ENCODE data around the gene PDLIM3.

The PDLIM3 gene

GRCh38 chr4:185481401-185481800 lies 53.9 kb downstream of the PDLIM3 start:
- Mint-ChIP-seq H3K4me1 (ENCODE audit: low read depth) (no peaks in the 10 kb centered on the region), H3K36me3 (ENCODE audit: low read depth) (no peaks in the 10 kb centered on the region), H3K27me3 (ENCODE audit: low read depth) (peaks cover 64% of the 10 kb centered on the region), H3K9me3 (peaks cover 4% of the 10 kb centered on the region), H3K4me3 (no peak overlapping the region), H3K27ac (no peak overlapping the region)

- Mint-ChIP-seq H3K27me3 (ENCODE audit: low read depth) (peaks cover 57% of the 10 kb centered on the region), H3K36me3 (ENCODE audit: low read depth) (no peaks in the 10 kb centered on the region), H3K27ac (no peak overlapping the region), H3K4me3 (no peak overlapping the region), H3K4me1 (ENCODE audit: low read depth) (no peaks in the 10 kb centered on the region), H3K9me3 (no peaks in the 10 kb centered on the region)
These were observed 55.1 kb downstream of the PDLIM3 start for GRCh38 chr4:185480016-185480732.

DNA sequence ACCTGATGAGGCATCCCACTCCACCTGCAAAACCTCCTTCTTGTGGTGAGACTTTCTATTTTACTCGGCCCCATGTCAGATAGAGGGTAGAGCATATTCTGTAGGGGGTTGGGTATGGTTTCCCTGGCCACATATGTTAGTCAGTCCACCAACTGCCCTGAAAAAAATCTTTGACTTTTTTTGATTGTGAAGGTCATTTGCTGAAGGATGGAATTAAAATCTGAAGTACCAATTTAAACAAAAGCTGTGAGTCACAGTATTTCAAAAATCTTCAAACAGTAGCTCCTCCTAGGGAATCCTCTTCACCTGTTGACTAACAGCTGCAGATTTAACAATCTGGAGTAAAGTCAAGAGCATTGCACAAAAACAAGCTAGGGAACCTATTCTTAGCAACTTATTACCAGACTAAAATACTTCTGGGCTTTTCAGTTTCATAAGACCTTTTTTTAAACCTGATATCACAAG lies 55.8 kb downstream of the PDLIM3 start:
- H3K4me1 Mint-ChIP-seq (ENCODE audit: low read depth) = no peaks in the 10 kb centered on the region
- H3K9me3 Mint-ChIP-seq = no peaks in the 10 kb centered on the region
- no peak overlapping the region for H3K4me3 Mint-ChIP-seq
- H3K27ac Mint-ChIP-seq = no peak overlapping the region
- H3K36me3 Mint-ChIP-seq (ENCODE audit: low read depth) = no peaks in the 10 kb centered on the region
- H3K27me3 Mint-ChIP-seq (ENCODE audit: low read depth) = peaks cover 51% of the 10 kb centered on the region

DNA sequence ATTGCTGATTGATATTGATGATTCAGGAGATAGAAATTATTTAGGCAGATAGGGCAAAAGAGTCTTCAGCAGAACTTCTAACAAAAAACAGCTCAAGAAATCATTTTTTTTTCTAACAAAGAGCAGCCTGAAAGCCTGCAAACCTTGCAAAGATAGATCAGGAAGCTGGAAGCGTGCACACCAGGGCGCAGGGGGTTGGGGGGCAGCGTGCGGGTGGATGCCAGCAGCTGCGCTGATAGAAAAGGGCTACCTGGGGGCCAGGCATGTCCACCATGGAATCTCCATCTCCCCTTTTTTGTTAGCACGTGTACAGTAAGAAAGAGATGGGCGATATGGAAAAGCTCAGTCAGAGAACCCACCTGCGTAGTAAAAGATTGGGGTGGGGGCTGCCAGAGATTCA lies 62.1 kb downstream of the PDLIM3 start:
- Mint-ChIP-seq H3K36me3 (ENCODE audit: low read depth) (no peaks in the 10 kb centered on the region), H3K27me3 (ENCODE audit: low read depth) (peaks cover 59% of the 10 kb centered on the region), H3K4me3 (no peak overlapping the region), H3K4me1 (ENCODE audit: low read depth) (peaks cover 10% of the 10 kb centered on the region), H3K27ac (no peak overlapping the region), H3K9me3 (no peaks in the 10 kb centered on the region)

GRCh38 chr4:185472103-185472542 lies 63.2 kb downstream of the PDLIM3 start:
- H3K27ac Mint-ChIP-seq = no peak overlapping the region
- peaks cover 10% of the 10 kb centered on the region for H3K4me1 Mint-ChIP-seq (ENCODE audit: low read depth)
- peak overlapping the region; percentile 92 for H3K4me3 Mint-ChIP-seq
- no peaks in the 10 kb centered on the region for H3K9me3 Mint-ChIP-seq
- no peaks in the 10 kb centered on the region for H3K36me3 Mint-ChIP-seq (ENCODE audit: low read depth)
- H3K27me3 Mint-ChIP-seq (ENCODE audit: low read depth) = peaks cover 59% of the 10 kb centered on the region

DNA sequence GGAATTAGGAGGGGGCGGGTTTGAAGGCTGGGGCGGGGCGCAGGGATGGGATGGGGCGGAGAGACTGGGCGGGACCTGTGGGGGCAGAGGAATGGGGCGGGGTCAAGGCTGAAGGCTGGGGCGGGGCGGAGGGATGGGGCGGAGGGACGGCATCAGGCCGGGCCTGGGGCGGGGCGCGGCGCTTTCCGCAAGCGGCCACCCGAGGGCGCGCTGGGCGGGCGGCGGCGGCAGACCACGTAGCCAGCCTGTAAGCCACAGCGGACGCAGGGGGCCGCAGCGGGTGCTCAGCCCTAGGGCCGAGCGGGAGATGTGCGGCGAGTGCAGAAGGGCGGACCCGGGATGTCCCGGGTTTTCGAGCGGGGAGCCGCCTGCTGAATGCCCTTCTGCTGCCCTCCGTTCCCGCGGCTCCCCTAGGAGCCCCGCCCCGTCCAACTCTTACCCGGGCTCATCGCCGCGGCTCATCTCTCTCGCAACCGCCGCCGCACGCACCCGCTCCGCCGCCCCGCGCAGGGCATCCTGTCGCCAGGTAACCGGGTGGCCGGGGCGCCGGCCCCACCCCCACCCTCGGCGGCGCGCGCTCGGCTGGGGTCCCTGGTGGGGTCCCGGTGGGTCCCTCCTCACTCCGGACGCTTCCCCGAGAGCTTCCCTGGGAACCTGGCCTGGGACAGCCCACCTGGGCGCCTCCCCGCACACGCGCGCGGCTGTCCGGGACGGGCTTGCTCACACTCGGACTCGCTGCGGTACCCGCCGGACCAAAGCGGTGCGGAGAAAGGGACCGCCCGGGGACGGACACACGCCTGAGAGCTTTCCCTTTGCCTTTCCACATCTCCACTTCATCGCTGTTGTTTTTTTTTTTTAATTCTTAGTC lies 63.8 kb downstream of the PDLIM3 start, which contains the start of gene CCDC110:
Gene CCDC110, minus strand, starts transcription at position 499 of the 868 bp plus-strand sequence. Its CDS starts 50 bp downstream, at position 449.
- H3K4me1 Mint-ChIP-seq (ENCODE audit: low read depth) = peaks cover 10% of the 10 kb centered on the region
- no peak within 1 kb of the TSS for H3K27ac Mint-ChIP-seq
- H3K27me3 Mint-ChIP-seq (ENCODE audit: low read depth) = peaks cover 60% of the 10 kb centered on the region
- H3K36me3 Mint-ChIP-seq (ENCODE audit: low read depth) = no peaks in the 10 kb centered on the region
- no peaks in the 10 kb centered on the region for H3K9me3 Mint-ChIP-seq
- H3K4me3 Mint-ChIP-seq = peak within 1 kb of the TSS; percentile 92

DNA sequence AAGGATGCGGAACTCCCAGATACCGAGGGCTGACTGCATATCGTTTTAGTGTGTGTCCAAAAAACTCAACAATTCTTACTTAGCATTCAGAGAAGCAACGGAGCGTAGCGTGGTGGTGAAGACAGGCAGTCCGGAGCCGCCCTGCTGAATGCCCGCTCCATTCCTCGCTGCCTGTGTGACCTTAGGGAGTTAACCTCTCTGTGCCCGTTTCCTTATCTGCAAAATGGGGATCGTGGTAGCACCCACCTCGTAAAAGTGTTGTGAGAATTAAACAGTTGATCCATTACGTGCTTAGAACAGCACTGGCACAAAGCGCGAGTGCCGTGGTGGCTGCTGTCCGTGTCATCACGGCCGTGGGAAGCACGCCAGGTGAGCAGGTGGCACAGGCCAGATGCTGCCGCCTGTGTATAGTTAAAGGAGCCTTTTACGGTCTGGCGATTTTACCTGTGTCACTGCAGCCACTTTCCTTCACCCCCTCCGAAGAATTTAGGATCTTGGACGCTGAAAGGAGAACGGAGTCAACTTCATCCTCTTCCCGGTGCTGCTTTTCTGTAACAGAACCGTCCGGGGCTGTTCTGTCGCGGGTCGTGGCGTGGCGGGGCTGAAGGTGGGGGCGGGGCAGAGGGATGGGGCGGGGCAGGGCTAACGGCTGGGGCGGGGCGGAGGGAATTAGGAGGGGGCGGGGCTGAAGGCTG lies 64.7 kb downstream of the PDLIM3 start:
- Mint-ChIP-seq H3K27me3 (ENCODE audit: low read depth) (peaks cover 67% of the 10 kb centered on the region), H3K4me1 (ENCODE audit: low read depth) (peaks cover 10% of the 10 kb centered on the region), H3K27ac (no peak overlapping the region), H3K36me3 (ENCODE audit: low read depth) (no peaks in the 10 kb centered on the region), H3K4me3 (peak overlapping the region; percentile 73), H3K9me3 (no peaks in the 10 kb centered on the region)

DNA sequence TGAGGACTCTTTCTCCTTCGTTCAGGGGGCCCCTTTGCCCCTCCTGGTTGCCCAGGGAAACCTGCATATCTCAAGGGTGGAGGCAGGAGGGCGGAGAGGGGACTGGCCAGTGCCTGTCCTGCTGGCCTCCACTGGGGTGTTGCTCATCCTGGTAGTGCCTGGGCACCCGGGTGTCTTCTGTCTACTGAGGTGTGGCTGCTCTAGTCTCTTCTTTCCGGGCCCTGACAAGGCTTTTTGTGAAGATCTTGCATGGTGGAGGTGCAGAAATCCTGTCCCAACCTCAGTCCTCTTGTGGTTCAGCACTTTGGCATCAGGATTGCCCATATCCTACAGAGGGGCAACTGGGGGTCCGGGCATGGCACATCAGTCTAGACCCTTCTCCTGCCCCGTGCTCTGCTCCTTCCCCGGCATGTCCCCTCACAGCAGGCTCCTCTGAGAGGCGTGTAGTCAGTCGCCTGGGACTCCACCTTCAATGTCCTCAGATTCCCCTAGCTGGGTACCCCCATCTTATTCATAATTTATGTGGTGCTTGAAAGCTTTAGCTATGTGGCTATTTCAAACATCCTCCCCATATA lies 65.6 kb downstream of the PDLIM3 start:
- Mint-ChIP-seq H3K36me3 (ENCODE audit: low read depth) (no peaks in the 10 kb centered on the region), H3K4me1 (ENCODE audit: low read depth) (peaks cover 10% of the 10 kb centered on the region), H3K9me3 (no peaks in the 10 kb centered on the region), H3K4me3 (no peak overlapping the region), H3K27me3 (ENCODE audit: low read depth) (peaks cover 76% of the 10 kb centered on the region), H3K27ac (no peak overlapping the region)

DNA sequence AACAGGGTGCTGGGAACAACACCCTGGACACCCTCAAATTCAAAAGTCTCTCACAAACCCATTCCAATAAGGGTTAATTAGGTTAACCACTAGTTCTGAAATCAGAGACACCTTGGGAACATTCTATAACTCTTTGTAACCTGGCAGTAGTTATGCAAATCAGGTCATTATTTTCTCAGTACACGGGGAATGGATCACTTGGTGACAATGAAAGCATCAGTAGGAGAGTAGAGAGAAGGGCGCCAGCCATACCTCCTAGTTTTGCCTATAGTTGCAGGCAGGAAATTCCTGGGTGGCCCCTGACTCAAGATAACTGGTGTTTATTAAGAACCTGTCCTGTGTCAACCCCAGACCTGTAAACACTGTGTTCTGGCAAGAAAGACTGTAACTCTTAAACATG lies 66.3 kb downstream of the PDLIM3 start:
- H3K27ac Mint-ChIP-seq = no peak overlapping the region
- H3K4me3 Mint-ChIP-seq = no peak overlapping the region
- H3K9me3 Mint-ChIP-seq = no peaks in the 10 kb centered on the region
- peaks cover 10% of the 10 kb centered on the region for H3K4me1 Mint-ChIP-seq (ENCODE audit: low read depth)
- no peaks in the 10 kb centered on the region for H3K36me3 Mint-ChIP-seq (ENCODE audit: low read depth)
- H3K27me3 Mint-ChIP-seq (ENCODE audit: low read depth) = peaks cover 76% of the 10 kb centered on the region

DNA sequence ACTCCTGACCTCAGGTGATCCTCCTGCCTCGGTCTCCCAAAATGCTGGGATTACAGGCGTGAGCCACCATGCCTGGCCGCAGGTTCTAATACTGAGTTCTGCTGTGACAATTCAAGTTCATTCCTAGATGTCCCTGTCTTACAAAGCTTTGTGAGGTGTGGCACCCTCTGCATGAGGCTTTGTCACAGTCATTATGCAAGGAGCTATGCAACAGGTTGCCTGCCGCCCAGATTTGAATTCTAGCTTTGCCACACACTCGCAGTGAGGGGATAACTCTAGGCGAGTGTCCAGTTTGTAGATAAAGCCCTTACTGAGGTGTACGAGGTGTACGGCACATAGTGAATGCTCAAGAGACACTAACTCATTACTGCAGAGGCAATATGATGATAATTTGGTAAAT lies 67.3 kb downstream of the PDLIM3 start:
- Mint-ChIP-seq H3K4me1 (ENCODE audit: low read depth) (peaks cover 10% of the 10 kb centered on the region), H3K27me3 (ENCODE audit: low read depth) (peaks cover 68% of the 10 kb centered on the region), H3K36me3 (ENCODE audit: low read depth) (no peaks in the 10 kb centered on the region), H3K27ac (no peak overlapping the region), H3K9me3 (no peaks in the 10 kb centered on the region), H3K4me3 (no peak overlapping the region)

DNA sequence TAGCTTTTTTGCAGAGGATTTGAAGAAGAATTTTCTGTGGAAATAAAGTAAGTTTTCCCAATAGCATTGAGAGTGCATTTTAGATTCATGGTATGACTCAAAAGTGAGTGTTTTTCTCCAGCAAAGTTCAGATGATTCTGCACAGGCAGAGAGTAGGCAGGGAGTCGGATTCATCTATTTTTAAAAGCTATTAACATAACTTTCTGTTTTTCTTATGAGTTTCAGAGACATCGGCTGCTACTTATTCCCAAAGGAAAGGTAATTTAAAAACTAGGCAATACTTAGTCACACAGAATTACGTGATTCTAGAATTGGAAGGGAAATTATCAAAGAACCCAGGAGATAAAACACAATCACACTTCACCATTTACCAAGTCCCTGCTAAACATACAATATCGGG lies 68.2 kb downstream of the PDLIM3 start:
- Mint-ChIP-seq H3K27ac (no peak overlapping the region), H3K9me3 (no peaks in the 10 kb centered on the region), H3K4me3 (no peak overlapping the region), H3K4me1 (ENCODE audit: low read depth) (peaks cover 10% of the 10 kb centered on the region), H3K27me3 (ENCODE audit: low read depth) (peaks cover 66% of the 10 kb centered on the region), H3K36me3 (ENCODE audit: low read depth) (no peaks in the 10 kb centered on the region)

DNA sequence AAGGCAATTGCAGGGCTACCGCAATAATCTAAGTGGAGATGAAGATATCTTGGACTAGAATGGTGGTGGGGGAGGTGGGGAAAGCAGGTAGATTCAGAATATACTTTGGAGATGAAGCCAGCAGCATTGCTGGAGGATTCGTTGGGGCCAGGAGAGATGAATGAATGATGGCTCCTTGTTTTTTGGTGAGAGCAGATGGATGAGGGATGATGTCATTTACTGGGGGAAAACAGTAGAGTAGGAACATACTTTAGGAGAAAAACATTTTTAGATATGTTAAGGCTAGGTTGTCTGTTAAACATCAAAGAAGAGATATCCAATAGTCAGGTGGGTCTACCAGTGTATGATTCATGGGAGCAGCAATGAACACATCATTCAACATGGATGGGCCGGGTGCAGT lies 69.6 kb downstream of the PDLIM3 start:
- H3K4me1 Mint-ChIP-seq (ENCODE audit: low read depth) = peaks cover 5% of the 10 kb centered on the region
- peaks cover 63% of the 10 kb centered on the region for H3K27me3 Mint-ChIP-seq (ENCODE audit: low read depth)
- no peaks in the 10 kb centered on the region for H3K36me3 Mint-ChIP-seq (ENCODE audit: low read depth)
- no peak overlapping the region for H3K27ac Mint-ChIP-seq
- H3K4me3 Mint-ChIP-seq = no peak overlapping the region
- no peaks in the 10 kb centered on the region for H3K9me3 Mint-ChIP-seq

DNA sequence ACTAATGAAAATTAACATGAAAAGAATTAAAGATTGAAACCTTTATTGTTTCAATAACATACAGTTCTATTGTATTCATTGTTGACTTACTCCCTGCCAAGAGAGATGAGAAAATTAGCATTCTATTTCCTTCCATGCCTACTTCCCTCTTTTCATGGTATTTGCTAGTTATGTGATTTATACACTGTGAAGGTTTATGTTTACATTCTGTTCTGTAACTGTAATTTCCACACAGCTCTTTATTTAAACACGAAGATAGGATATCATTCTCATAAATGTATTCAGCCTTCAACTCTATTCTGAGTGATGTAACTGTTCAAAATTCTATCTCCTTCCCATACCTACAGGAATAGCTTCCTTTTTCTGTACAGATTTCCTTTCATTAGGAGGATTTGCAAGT lies 70.4 kb downstream of the PDLIM3 start:
- Mint-ChIP-seq H3K4me1 (ENCODE audit: low read depth) (no peaks in the 10 kb centered on the region), H3K36me3 (ENCODE audit: low read depth) (no peaks in the 10 kb centered on the region), H3K27me3 (ENCODE audit: low read depth) (peaks cover 63% of the 10 kb centered on the region), H3K27ac (no peak overlapping the region), H3K4me3 (no peak overlapping the region), H3K9me3 (no peaks in the 10 kb centered on the region)

- Mint-ChIP-seq H3K9me3 (no peaks in the 10 kb centered on the region), H3K4me1 (ENCODE audit: low read depth) (no peaks in the 10 kb centered on the region), H3K36me3 (ENCODE audit: low read depth) (no peaks in the 10 kb centered on the region), H3K27me3 (ENCODE audit: low read depth) (peaks cover 62% of the 10 kb centered on the region), H3K27ac (no peak overlapping the region), H3K4me3 (no peak overlapping the region)
These were observed 71.1 kb downstream of the PDLIM3 start for GRCh38 chr4:185464183-185464582.

Data from T-helper 1 cell treated with Interleukin-12 subunit alpha and Interleukin-12 subunit beta and Interleukin-4 antibody, amounts not matched to agents 30 μg/mL and 1 μg/mL, for 36 hours (primary cell).